NCI-H146 (cell line): ENCODE data around the gene NELFA.

Source experiments
- DNase-seq: peaks from one replicate; lab custom pipeline; 2025; lab: John Stamatoyannopoulos, UW

The NELFA gene

GRCh38 chr4:1964971-1965370 is 43.8 kb downstream of the NELFA start:
- DNase-seq = no peak

GRCh38 chr4:1964443-1964842 is 44.3 kb downstream of the NELFA start:
- no peak for DNase-seq

GRCh38 chr4:1962980-1963379 is 45.8 kb downstream of the NELFA start:
- DNase-seq = no peak

- DNase-seq = no peak
Observed at GRCh38 chr4:1961563-1961962, 47.2 kb downstream of the NELFA start.

- no peak for DNase-seq
Observed at GRCh38 chr4:1961038-1961437, 47.7 kb downstream of the NELFA start.

- no peak for DNase-seq
Observed at GRCh38 chr4:1960170-1960825, 48.5 kb downstream of the NELFA start.

- no peak for DNase-seq
Observed at GRCh38 chr4:1959104-1959384, 49.7 kb downstream of the NELFA start.

GRCh38 chr4:1958276-1959103 is 50.3 kb downstream of the NELFA start:
- DNase-seq = no peak

- DNase-seq = no peak
Observed at GRCh38 chr4:1956631-1957030, 52.1 kb downstream of the NELFA start.

GRCh38 chr4:1953335-1953734 is 55.4 kb downstream of the NELFA start:
- DNase-seq = no peak

- no peak for DNase-seq
Observed at GRCh38 chr4:1952719-1953118, 56.1 kb downstream of the NELFA start.

- DNase-seq = no peak
Observed at GRCh38 chr4:1952058-1952700, 56.6 kb downstream of the NELFA start.

GRCh38 chr4:1950369-1950768 is 58.4 kb downstream of the NELFA start:
- DNase-seq = no peak

GRCh38 chr4:1948892-1949436 is 59.8 kb downstream of the NELFA start:
- no peak for DNase-seq

GRCh38 chr4:1948232-1948631 is 60.5 kb downstream of the NELFA start:
- DNase-seq = no peak

GRCh38 chr4:1945912-1946311 is 62.9 kb downstream of the NELFA start:
- DNase-seq = no peak

- DNase-seq = no peak
Observed at GRCh38 chr4:1945124-1945895, 63.5 kb downstream of the NELFA start.

GRCh38 chr4:1943928-1944327 is 64.8 kb downstream of the NELFA start:
- DNase-seq = no peak

GRCh38 chr4:1940566-1940965 is 68.2 kb downstream of the NELFA start:
- no peak for DNase-seq

GRCh38 chr4:1939664-1940509 is 68.9 kb downstream of the NELFA start:
- no peak for DNase-seq

- no peak for DNase-seq
Observed at GRCh38 chr4:1938027-1938426, 70.7 kb downstream of the NELFA start.
